SK-N-SH (cell line): ENCODE results near the gene GIMAP4.

ENCODE experiments used
- CTCF ChIP-seq: fragments of 200-600 bp; sonication (generic); IDR thresholded peaks from 2 replicates; pipeline ENCODE4 v1.6.1; 2017; ENCODE audit warnings: antibody characterized with exemption, mild to moderate bottlenecking, moderate library complexity
- EZH2phosphoT487 ChIP-seq: fragments of 200-600 bp; sonication (generic); IDR thresholded peaks from 2 replicates; pipeline ENCODE4 v1.6.1; 2017; ENCODE audit warnings: low read depth, mixed run types, mild to moderate bottlenecking, antibody characterized with exemption, moderate library complexity, borderline replicate concordance
- IRF3 ChIP-seq: fragments of 150-350 bp; IDR thresholded peaks from 2 replicates; pipeline ENCODE4 v1.6.1; 2016; ENCODE audit warnings: mild to moderate bottlenecking, low read depth, low read length
- NFIC ChIP-seq: IDR thresholded peaks from 2 replicates; pipeline ENCODE4 v1.4.0; 2012; ENCODE audit warnings: borderline replicate concordance
- NRF1 ChIP-seq: IDR thresholded peaks from 2 replicates; pipeline ENCODE4 v1.6.1; 2012; ENCODE audit warnings: low read depth, mild to moderate bottlenecking, low read length
- POLR2AphosphoS5 ChIP-seq: IDR thresholded peaks from 2 replicates; pipeline ENCODE4 v1.6.1; 2012; ENCODE audit warnings: low read depth, low read length
- USF1 ChIP-seq: IDR thresholded peaks from 2 replicates; pipeline ENCODE4 v1.4.0; 2012; ENCODE audit warnings: low read depth, borderline replicate concordance
- USF2 ChIP-seq: fragments of 150-350 bp; IDR thresholded peaks from 2 replicates; pipeline ENCODE4 v1.6.1; 2017; ENCODE audit warnings: antibody characterized with exemption, low read length, low read depth, borderline replicate concordance

GRCh38 chr7:150567169-150567568 is at the start of gene GIMAP4:
- no peak for TF ChIP-seq POLR2AphosphoS5
- TF ChIP-seq NRF1 = no peak
- TF ChIP-seq CTCF = no peak
- no peak for TF ChIP-seq USF2
- no peak for TF ChIP-seq NFIC
- no peak for TF ChIP-seq EZH2phosphoT487
- no peak for TF ChIP-seq USF1
- no peak for TF ChIP-seq IRF3
